PC-9 (cell line): ENCODE measurements around the gene NUDCD2. TPM values are rescaled to one million over a fixed set of nuclear protein-coding genes. Genes with fewer than 3 reads are reported as not detected.

ENCODE experiments used
- BruUV-seq: library from RNA; stranded (reverse); fragments of 400-500 nt; replicated peaks from 2 replicates; lab custom pipeline; 2021; lab: Mats Ljungman, UMichigan
- CTCF ChIA-PET: fragments of 300-600 bp; sonication (Branson Sonifier 250); formaldehyde crosslinking; loops from one replicate; lab custom pipeline; 2022; ENCODE audit warnings: antibody characterized with exemption; lab: Charles Lee
- POLR2A ChIA-PET: fragments of 300-600 bp; sonication (Branson Sonifier 250); formaldehyde crosslinking; loops from one replicate; lab custom pipeline; 2022; ENCODE audit warnings: antibody characterized with exemption; ENCODE audit not compliant: unreplicated experiment; lab: Charles Lee
- DNase-seq, 2 experiments: peaks; one replicate each; pipeline versions ENCODE4 v3.0.0 to v3.0.0-alpha.2; 2015 to 2022; ENCODE audit warnings: mixed read lengths in 1 of 2
- H2AFZ ChIP-seq: fragments of 200-600 bp; sonication (generic); 2 replicates; pipeline ENCODE4 v1.8.1; 2017; ENCODE audit warnings: antibody characterized with exemption
- H3F3A ChIP-seq: fragments of 200-600 bp; sonication (generic); 2 replicates; pipeline ENCODE4 v1.8.1; 2017; ENCODE audit warnings: antibody characterized with exemption, mild to moderate bottlenecking, low read depth; ENCODE audit not compliant: insufficient read depth
- H3K27ac ChIP-seq: fragments of 200-600 bp; sonication (generic); 2 replicates; pipeline ENCODE4 v1.6.1; 2016; ENCODE audit warnings: mixed run types
- H3K27me3 ChIP-seq: fragments of 200-600 bp; sonication (generic); 2 replicates; pipeline ENCODE4 v1.6.1; 2016; ENCODE audit warnings: low read depth, mixed run types; ENCODE audit not compliant: insufficient read depth
- H3K36me3 ChIP-seq: fragments of 200-600 bp; sonication (generic); 2 replicates; pipeline ENCODE4 v1.6.1; 2016; ENCODE audit warnings: low read depth, mixed run types
- H3K4me1 ChIP-seq: fragments of 200-600 bp; sonication (generic); replicated peaks from 2 replicates; pipeline ENCODE4 v1.6.1; 2016; ENCODE audit warnings: mixed run types; ENCODE audit not compliant: insufficient read depth
- H3K4me2 ChIP-seq: fragments of 200-600 bp; sonication (generic); 2 replicates; pipeline ENCODE4 v1.6.1; 2017; ENCODE audit warnings: mixed run types
- H3K4me3 ChIP-seq: fragments of 200-600 bp; sonication (generic); 2 replicates; pipeline ENCODE4 v1.6.1; 2016; ENCODE audit warnings: mixed run types
- H3K79me2 ChIP-seq: fragments of 200-600 bp; sonication (generic); 2 replicates; pipeline ENCODE4 v1.6.1; 2017; ENCODE audit warnings: low read depth, mixed run types
- H3K9me2 ChIP-seq: fragments of 200-600 bp; sonication (generic); 2 replicates; pipeline ENCODE4 v1.8.1; 2017; ENCODE audit warnings: mild to moderate bottlenecking; ENCODE audit not compliant: insufficient read depth
- H3K9me3 ChIP-seq: fragments of 200-600 bp; sonication (generic); 2 replicates; pipeline ENCODE4 v1.8.1; 2016; ENCODE audit warnings: low read depth; ENCODE audit not compliant: insufficient read depth
- H4K20me1 ChIP-seq: fragments of 200-600 bp; sonication (generic); 2 replicates; pipeline ENCODE4 v1.8.1; 2017; ENCODE audit not compliant: insufficient read depth
- EZH2 ChIP-seq: fragments of 200-600 bp; sonication (generic); IDR thresholded peaks from 2 replicates; pipeline ENCODE4 v1.8.0; 2017; ENCODE audit warnings: antibody characterized with exemption, low read depth
- intact Hi-C: fragments of 100-400 bp; cut with micrococcal nuclease; formaldehyde crosslinking; loops from one replicate; pipeline ENCODE4 v1.10.0; 2022; ENCODE audit not compliant: unreplicated experiment
- total RNA-seq: library from RNA; stranded (reverse); gene quantifications from 2 replicates; pipeline ENCODE4 v1.2.3, GENCODE V29; 2021
- TF ChIP-seq, protein P1 (sequence below): fragments of 200-600 bp; sonication (generic); conservative IDR thresholded peaks from 2 replicates; pipeline ENCODE4 v1.6.1; 2017; ENCODE audit warnings: mixed run types, antibody characterized with exemption, mild to moderate bottlenecking, moderate library complexity

NUDCD2 gene
- total RNA-seq, 1 experiment from 2014 or later, result 68.6 TPM

GRCh38 chr5:163460562-163461171 lies 765 bp upstream of the NUDCD2 start, which contains the start of gene HMMR:
Gene HMMR, plus strand, starts transcription at chr5:163460632. Its CDS starts 61 bp downstream, at chr5:163460693.
- peak in 1 of 2 experiments; percentile 36 for DNase-seq
- intact Hi-C loops, result loop anchor here (1.0 to 2.0 kb wide), 2 partner anchors 24 to 45 kb away; partner anchors contain the start of genes CCNG1 and MAT2B
- POLR2A ChIA-PET, result interaction anchor here (0.6 to 2.6 kb wide), 7 partner anchors 16 to 514 kb away, joined by 3 to 38 read pairs (median 6); partner anchors contain the start of genes CCNG1 and MAT2B

DNA sequence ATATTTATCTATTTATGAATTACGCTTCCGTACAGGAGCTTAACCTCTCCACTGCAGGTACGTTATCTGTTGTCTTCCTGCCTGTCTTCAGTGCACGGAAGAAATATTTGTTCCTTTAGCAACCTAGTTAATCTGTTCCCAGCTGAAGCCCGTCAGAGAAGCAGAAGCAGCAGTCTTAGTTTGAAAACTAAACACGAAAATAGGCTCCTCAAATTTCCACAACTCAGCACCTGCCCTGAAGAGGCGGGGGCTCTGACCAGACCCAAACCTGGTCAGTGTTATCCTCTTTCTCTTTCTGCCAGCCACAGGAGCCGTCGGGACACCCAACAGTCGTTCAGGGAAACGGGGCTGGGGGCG lies 462 bp downstream of the NUDCD2 start:
- TSS peak; percentile 83 for BruUV-seq
- H3K79me2 ChIP-seq, result peaks cover 67% of the 10 kb centered on the region
- peak overlapping the region; percentile 95 for H3K27ac ChIP-seq
- TF ChIP-seq EZH2, result no peak
- TF ChIP-seq, protein P1, sequence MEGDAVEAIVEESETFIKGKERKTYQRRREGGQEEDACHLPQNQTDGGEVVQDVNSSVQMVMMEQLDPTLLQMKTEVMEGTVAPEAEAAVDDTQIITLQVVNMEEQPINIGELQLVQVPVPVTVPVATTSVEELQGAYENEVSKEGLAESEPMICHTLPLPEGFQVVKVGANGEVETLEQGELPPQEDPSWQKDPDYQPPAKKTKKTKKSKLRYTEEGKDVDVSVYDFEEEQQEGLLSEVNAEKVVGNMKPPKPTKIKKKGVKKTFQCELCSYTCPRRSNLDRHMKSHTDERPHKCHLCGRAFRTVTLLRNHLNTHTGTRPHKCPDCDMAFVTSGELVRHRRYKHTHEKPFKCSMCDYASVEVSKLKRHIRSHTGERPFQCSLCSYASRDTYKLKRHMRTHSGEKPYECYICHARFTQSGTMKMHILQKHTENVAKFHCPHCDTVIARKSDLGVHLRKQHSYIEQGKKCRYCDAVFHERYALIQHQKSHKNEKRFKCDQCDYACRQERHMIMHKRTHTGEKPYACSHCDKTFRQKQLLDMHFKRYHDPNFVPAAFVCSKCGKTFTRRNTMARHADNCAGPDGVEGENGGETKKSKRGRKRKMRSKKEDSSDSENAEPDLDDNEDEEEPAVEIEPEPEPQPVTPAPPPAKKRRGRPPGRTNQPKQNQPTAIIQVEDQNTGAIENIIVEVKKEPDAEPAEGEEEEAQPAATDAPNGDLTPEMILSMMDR, result no peak
- peak overlapping the region; percentile 89 for H2AFZ ChIP-seq
- peaks cover 32% of the 10 kb centered on the region for H3F3A ChIP-seq
- H3K27me3 ChIP-seq, result no peaks in the 10 kb centered on the region
- peaks cover 11% of the 10 kb centered on the region for H3K36me3 ChIP-seq
- intact Hi-C loops, result no loop called here
- peak overlapping the region; percentile 85 for H3K4me2 ChIP-seq
- no peaks in the 10 kb centered on the region for H3K9me2 ChIP-seq
- no peaks in the 10 kb centered on the region for H4K20me1 ChIP-seq
- H3K9me3 ChIP-seq, result no peaks in the 10 kb centered on the region
- peak overlapping the region; percentile 97 for H3K4me3 ChIP-seq
- CTCF ChIA-PET, result no interaction called here
- no peak for DNase-seq
- POLR2A ChIA-PET, result interaction anchor here (0.6 to 2.6 kb wide), 4 partner anchors 14 to 534 kb away, joined by 3 to 38 read pairs (median 12); partner anchors contain the start of gene CCNG1
- H3K4me1 ChIP-seq, result peaks cover 36% of the 10 kb centered on the region

More at GRCh38 chr5:163460562-163461171, 765 bp upstream of the NUDCD2 start, which contains the start of gene HMMR:
- no peaks in the 10 kb centered on the region for H3K9me3 ChIP-seq
- H3K36me3 ChIP-seq, result peaks cover 5% of the 10 kb centered on the region
- H3K4me1 ChIP-seq, result peaks cover 36% of the 10 kb centered on the region
- CTCF ChIA-PET, result interaction anchor here (0.6 to 1.2 kb wide), 4 partner anchors 8 to 1494 kb away, joined by 3 to 13 read pairs (median 6); no protein-coding TSS in a partner anchor
- H3F3A ChIP-seq, result peaks cover 29% of the 10 kb centered on the region
- peak within 1 kb of the TSS; percentile 97 for H3K4me3 ChIP-seq
- no peaks in the 10 kb centered on the region for H3K27me3 ChIP-seq
- no peaks in the 10 kb centered on the region for H4K20me1 ChIP-seq
- peak within 1 kb of the TSS; percentile 93 for H2AFZ ChIP-seq
- peaks cover 71% of the 10 kb centered on the region for H3K79me2 ChIP-seq
- H3K9me2 ChIP-seq, result no peaks in the 10 kb centered on the region
- TSS peak; percentile 97 for BruUV-seq
- TF ChIP-seq, protein P1, result no peak
- TF ChIP-seq EZH2, result no peak
- H3K27ac ChIP-seq, result peak within 1 kb of the TSS; percentile 95
- H3K4me2 ChIP-seq, result peak within 1 kb of the TSS; percentile 98

- Histone ChIP-seq H3K36me3 (peaks cover 13% of the 10 kb centered on the region), H3K9me2 (no peaks in the 10 kb centered on the region), H3K9me3 (no peaks in the 10 kb centered on the region), H2AFZ (peak overlapping the region; percentile 89), H3K27ac (peak overlapping the region; percentile 95; the same call in 1 of the 2 replicates), H3K4me1 (peaks cover 33% of the 10 kb centered on the region), H4K20me1 (no peaks in the 10 kb centered on the region), H3K79me2 (peaks cover 62% of the 10 kb centered on the region), H3K27me3 (no peaks in the 10 kb centered on the region), H3F3A (peaks cover 32% of the 10 kb centered on the region), H3K4me2 (peak overlapping the region; percentile 85), H3K4me3 (peak overlapping the region; percentile 97)
- no TSS peak for BruUV-seq
- intact Hi-C loops, result no loop called here
- CTCF ChIA-PET, result no interaction called here
- POLR2A ChIA-PET, result interaction anchor here (0.6 to 2.6 kb wide), 2 partner anchors 15 to 21 kb away, joined by 4 to 38 read pairs; partner anchors contain the start of gene CCNG1
- DNase-seq, result no peak
- TF ChIP-seq, protein P1, result no peak
- TF ChIP-seq EZH2, result no peak
Measured at GRCh38 chr5:163458778-163459385, 1.0 kb downstream of the NUDCD2 start.
